HG02588 (cell line): ENCODE data around the gene TSTD1.
A peak's percentile ranks its signal among the peaks of the same experiment; 100 is the strongest.
"Not testable (repeated sequence)": the region's sequence is repeated elsewhere in the genome, so short reads cannot be mapped to it uniquely, and the experiment has no call there.

ENCODE experiments used
- ATAC-seq: cut with Tn5 transposase; IDR thresholded peaks from one replicate; pipeline ENCODE4 v1.9.1; 2021; ENCODE audit warnings: mild to moderate bottlenecking, moderate library complexity; ENCODE audit not compliant: unreplicated experiment

TSTD1 gene

DNA sequence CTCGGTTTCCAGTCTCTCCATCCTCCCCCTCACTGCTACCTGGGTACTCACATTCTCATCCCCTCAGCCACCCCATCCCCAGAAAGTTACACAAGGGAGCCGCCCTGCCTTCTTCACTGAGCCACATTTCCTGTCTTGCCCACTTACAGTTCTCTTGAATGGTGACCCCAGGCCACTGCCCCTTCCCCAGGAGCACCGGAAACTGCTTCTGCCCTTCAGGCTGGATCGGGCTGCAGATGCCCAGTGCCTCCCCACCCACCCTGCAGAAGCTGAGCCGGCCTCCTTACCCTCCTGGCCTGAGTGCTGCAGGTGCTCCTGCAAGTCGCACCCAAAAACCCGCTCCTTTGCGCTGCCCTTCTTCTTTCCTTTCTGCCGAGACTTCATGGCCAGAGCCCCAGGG is 30.5 kb upstream of the TSTD1 start:
- ATAC-seq: peak; percentile 2

- ATAC-seq: peak; percentile 51
These were observed 29.8 kb upstream of the TSTD1 start for GRCh38 chr1:161068306-161069234.

DNA sequence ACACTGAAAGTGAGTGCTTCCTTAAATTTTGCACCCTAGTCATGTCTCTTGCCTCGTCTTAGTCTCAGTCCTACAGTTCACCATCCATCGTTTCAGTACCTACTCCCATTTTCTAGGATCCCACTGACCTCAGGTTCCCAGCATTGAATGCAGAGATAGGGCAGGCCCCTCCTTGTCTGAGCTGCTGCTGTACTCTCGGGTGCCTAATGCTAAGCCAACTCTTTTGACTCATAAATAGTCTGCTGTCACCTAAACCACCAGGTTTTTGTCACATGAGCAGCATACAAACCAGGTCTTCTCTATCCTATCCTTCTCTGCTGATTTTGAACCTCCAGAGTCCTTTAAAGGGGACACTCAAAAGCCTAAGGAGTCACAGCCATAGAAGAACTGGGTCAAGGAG is 27.9 kb upstream of the TSTD1 start:
- no peak for ATAC-seq

DNA sequence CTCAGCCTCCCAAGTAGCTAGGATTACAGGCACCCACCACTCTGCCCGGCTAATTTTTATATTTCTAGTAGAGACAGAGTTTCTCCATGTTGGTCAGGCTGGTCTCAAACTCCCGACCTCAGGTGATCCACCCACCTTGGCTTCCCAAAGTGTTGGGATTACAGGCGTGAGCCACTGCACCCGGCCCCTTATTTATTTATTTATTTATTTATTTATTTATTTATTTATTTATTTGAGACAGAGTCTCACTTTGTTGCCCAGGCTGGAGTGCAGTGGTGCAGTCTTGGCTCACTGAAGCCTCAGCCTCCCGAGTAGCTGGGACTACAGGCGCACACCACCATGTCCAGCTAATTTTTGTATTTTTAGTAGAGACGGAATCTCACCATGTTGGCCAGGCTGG is 26.9 kb upstream of the TSTD1 start:
- ATAC-seq: not testable (repeated sequence)

GRCh38 chr1:161063936-161064335 is 25.2 kb upstream of the TSTD1 start:
- ATAC-seq: not testable (repeated sequence)

GRCh38 chr1:161061419-161061818 is 22.7 kb upstream of the TSTD1 start:
- ATAC-seq: no peak

DNA sequence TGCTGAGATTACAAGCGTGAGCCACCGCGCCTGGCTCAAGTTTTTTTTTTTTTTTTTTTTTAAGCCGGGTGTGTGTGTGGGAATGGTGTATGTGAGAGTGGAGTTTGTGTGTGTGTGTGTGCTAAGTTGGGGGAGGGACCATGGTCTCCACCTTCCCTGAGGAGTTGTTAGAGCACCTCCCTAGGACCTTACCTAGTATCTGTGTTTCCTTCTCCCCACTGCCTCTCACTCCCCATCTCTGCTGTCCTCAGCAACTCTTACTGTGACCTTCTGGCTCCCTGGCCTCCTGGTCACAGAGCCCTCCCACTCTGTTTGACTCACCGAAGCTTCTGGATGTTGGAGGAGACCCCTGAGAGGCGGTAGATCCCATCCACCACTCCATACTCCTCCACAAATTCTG is 20.5 kb upstream of the TSTD1 start:
- ATAC-seq: no peak

DNA sequence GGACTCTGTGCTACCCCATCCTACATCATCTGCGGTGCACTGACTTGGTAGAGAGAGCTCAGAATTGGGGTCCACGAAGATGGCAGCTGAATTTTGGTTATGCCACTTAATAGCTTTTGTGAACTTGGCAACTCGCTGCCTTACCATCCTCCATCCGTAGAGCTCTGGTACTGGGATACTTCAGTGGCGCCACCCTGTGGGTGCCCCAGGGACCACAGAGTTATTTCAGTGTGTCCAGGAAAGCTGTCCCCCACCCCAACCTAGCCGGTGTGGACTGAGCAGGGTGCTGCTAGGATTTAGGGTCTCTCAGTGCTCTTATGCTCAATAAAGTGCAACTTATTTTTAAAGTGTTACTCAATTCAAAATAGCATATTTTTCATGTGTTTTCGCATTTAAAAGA is 16.0 kb upstream of the TSTD1 start:
- ATAC-seq: no peak

GRCh38 chr1:161054232-161054631 is 15.5 kb upstream of the TSTD1 start:
- no peak for ATAC-seq

DNA sequence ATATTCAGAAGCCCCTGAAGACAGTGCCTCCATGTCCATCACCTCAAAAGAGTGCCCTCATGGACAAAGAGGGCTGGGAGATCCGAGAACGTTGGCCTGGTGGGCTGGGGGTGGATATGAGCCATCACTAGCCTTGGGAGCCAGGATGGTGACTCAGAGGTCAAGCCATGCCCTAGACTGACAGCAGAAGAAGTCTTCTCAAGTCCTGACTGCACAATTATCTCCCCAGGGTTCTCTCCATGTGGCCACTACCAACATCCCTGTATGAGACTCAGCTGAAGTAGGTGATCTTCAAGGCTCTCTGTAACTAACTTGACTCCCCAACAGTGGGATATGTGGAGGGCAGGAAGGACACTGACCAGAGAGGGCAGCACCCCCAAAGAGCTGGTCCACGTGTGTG is 14.1 kb upstream of the TSTD1 start:
- no peak for ATAC-seq

DNA sequence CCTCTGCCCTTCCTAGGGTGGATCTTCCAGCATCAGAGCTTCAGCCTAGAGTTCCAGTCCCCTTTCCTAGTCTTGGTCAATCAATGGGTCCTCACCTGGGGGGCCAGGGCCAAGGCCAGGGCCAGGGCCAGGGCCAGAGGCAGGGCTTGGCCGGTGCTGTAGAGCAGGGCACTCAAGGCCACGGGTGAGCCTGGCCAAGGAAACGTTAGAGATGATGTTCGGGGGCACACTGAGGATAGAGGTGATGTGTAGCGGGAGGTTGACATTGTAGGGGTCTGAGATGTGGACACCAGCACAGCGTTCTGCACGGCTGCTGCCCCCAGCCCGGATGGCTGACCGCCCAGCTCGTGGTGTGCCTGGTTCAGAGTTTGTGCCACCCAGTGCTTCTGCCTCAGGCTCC is 12.5 kb upstream of the TSTD1 start:
- ATAC-seq: no peak

DNA sequence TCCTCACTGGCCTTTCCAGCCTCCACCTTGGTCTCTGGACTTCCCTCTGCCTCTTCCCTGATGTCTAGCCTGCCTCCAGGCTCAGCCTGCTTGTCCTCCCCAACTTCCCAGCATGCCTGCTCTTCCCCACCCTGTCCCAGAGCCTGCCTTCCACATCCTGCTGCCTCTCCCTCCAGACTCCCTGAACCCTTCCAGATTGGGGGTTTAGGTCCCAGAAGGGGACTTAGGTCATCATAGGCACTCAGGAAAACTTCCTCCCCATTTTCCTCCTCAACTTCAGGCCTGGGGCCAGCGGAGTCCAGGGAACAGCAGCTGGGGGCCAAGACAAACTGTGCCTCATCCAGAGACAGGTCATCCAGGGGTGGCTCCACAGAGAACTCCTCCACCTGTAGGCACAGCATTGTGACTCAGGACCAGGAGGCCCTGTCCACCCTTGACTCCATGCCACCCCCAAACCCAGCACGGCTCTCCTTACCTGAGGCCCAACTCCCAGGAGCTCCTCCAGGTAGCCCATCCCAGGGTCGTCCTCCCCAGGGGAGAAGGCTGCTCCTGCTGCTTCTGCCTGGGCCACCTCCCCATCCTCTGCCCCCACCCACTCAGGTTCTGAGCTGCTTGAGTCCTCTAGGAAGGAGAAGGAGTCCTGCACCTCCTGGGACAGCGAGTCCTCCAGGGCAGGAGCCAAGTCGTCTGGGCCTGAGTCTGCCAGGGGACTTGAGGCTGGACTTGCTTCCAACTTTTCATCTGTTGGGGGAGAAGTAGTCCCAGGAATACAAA is 10.4 kb upstream of the TSTD1 start:
- ATAC-seq: no peak

GRCh38 chr1:161047436-161048420 is 9.0 kb upstream of the TSTD1 start:
- no peak for ATAC-seq

DNA sequence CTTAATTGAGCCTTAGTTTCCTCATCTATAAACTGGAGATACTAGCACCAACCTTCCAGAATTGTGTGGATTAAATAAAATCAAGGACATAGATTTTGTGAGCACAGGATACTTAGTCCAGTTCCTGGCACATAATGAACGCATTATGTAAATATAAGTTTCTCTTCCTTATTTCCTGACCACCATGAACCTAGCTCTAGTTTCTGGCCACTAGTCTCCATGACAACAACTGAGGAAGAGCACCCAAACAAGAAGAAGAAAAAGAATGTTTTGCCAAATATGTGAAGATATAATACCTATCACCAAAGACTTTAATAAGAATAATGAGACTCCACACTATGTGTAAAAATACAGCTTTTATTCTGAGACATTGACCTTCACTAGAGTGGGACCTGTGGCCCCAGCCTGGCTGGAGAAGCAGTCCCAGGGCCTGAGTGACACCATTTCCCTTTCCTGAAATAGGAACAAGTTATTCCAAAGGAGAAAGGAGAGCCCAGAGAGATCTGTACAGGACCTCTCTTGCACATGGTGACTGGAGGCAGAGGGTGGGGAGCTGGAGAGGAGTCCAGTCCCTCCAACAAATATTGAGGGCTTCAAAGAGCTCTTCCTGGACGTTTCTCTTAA is 8.0 kb upstream of the TSTD1 start:
- no peak for ATAC-seq

- peak; percentile 68 for ATAC-seq
These were observed 7.2 kb upstream of the TSTD1 start, which contains the start of gene USF1 for GRCh38 chr1:161045736-161046604. USF1 (minus strand) TSS chr1:161045977; CDS start chr1:161043275, 2,702 bp downstream.

GRCh38 chr1:161044908-161045735 is 6.4 kb upstream of the TSTD1 start:
- ATAC-seq: peak; percentile 37

DNA sequence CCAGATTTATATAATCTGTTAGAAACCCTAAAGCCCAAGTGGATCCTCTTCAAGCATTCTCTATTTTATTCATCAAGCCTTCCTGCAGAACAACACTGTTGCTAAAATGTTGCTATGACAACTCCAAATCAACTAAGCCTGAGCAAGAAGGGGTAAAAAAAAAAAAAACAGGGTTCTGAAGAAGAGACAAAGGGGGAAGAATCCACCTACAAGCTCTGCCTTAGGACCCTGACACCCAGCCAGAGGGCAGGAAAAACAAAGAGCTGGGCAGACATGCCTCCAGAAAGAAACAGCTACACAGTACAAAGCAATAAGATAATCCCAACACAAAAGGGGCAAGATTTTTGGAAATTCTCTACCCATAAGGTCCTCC is 5.8 kb upstream of the TSTD1 start:
- no peak for ATAC-seq

GRCh38 chr1:161039546-161039945 is 782 bp upstream of the TSTD1 start:
- no peak for ATAC-seq

DNA sequence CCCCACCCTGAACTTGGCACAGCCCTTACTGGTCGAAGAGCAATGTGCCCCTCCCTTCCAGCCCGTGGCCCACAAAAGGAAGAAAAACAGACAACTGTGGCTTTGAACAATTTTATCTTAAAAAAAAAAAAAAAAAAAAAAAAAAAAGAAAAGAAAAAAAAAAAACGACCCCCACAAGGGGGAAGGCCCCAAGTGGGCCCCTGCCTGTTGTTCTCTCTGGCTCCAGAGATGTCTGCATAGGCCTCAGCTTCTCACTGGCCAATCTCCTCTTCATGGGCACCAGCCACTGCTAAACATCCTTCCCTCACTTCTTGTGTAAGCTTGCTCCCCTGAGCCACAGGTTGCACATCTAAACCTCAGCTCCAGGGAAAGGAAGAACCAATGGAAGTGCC is 386 bp upstream of the TSTD1 start:
- no peak for ATAC-seq
